A204.1 (cell line): ENCODE results near the gene DAW1.
"Not testable (repeated sequence)": the region's sequence is repeated elsewhere in the genome, so short reads cannot be mapped to it uniquely, and the experiment has no call there.

Experiments
- FAIRE-seq: peaks from 2 replicates; lab custom pipeline; 2012; peaks lifted over from hg19 to GRCh38; lab: Jason Lieb, UNC

DAW1 gene

GRCh38 chr2:227871375-227871791 is at the start of gene DAW1:
DAW1 (plus strand) TSS chr2:227871631; CDS start chr2:227871690, 59 bp downstream.
- FAIRE-seq, result no peak

DNA sequence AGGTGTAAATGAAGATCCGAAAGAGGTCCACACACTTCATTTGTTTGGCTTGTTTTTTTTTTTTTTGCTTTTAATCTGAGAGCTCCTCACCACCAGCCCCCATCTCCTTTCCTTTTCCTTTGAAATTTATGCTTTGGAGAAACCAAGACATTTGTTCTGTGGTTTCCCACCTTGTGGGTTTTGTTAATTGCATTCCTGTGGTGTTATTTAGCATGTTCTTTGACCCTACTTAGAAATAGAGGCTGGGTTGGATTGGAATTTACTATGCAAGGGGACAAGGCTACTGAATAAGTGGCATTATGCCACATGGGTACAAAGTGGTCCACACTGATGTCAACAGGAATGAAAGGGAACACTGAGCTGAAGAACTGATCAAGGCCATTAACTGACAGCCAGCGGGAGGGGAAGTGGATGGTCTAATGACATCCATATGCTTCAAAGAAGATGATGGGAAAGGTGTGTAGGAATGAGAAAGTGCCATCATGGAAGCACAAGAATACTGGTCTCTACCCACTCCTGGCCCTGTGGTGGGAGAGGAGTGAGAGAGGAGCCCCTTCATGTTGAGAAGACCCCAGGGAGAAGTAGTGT is 48.9 kb upstream of the DAW1 start:
- FAIRE-seq, result no peak

- FAIRE-seq, result no peak
Measured at GRCh38 chr2:227823922-227824321, 47.5 kb upstream of the DAW1 start.

- no peak for FAIRE-seq
Measured at GRCh38 chr2:227824711-227825110, 46.7 kb upstream of the DAW1 start.

GRCh38 chr2:227826019-227826521 is 45.4 kb upstream of the DAW1 start:
- no peak for FAIRE-seq

- no peak for FAIRE-seq
Measured at GRCh38 chr2:227826563-227826962, 44.9 kb upstream of the DAW1 start.

DNA sequence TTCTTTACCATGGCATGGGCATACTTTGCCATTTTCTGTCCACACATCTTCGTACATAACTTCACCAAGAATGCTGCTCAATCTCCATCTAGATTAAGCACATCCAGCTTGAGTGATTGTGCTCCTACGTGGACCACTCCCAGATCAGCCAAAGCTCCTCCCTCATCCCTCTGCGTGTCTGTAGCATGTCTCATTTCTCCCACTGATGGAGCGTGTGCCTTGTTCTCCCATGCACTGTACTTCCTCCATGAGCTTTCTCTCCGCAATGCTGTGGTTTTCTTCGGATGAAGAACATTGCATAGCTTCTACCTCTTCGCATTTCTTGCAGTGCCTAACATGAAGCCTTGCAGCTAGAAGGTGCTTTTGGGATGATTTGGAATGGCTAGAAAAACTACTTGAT is 44.3 kb upstream of the DAW1 start:
- FAIRE-seq, result no peak

DNA sequence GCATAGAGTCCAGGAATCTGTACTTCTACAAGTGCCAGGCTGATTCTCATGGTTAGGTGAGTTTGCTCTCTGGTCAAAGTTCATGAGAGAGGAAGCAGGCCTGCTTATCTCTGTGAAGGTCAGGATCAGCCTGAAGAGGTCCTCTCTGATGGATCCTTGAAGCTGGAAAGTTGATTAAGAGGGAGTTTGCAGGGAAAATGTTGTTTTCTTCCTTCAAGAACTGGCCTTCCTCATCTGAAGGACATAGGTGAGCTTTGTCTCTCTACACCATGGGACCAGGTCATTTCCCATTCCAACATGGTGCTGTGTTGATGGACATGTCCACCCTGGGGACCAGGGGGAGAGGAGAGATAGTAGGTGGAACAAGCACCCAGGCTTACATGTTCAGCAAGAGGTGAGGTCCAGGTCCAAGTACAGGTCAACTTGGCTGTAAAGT is 42.9 kb upstream of the DAW1 start:
- no peak for FAIRE-seq

DNA sequence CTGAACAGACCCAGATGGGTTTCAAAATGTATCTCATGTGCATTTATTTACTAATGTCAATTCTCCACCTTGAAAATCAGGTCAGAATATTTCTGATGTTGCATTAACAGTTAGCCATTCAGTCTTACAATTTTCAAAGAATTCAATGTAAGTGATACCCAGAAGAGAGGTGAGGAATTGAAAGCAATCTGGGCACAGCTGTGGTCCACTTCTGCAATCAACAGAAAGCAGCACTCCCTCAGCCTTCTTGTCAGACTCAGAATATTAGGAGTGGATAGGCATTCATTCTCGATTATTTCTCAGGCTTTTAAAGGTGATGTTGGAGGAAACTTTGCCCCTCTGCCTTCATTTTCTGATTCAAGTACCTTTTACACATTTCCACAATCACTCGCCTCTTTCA is 42.1 kb upstream of the DAW1 start:
- FAIRE-seq, result no peak

DNA sequence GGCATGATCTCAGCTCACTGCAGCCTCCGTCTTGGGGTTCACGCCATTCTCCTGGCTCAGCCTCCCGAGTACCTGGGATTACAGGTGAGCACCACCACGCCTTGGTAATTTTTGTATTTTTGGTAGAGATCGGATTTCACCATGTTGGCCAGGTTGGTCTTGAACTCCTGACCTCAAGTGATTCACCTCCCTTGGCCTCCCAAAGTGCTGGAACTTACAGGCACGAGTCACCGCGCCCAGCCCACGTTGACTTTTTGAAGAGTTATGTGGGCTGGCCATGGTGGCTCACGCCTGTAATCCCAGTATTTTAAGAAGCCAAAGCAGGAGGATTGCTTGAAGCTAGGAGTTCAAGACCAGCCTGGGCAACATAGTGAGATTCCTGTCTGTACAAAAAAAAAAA is 37.0 kb upstream of the DAW1 start:
- FAIRE-seq, result no peak

- no peak for FAIRE-seq
Measured at GRCh38 chr2:227834916-227835650, 36.3 kb upstream of the DAW1 start.

DNA sequence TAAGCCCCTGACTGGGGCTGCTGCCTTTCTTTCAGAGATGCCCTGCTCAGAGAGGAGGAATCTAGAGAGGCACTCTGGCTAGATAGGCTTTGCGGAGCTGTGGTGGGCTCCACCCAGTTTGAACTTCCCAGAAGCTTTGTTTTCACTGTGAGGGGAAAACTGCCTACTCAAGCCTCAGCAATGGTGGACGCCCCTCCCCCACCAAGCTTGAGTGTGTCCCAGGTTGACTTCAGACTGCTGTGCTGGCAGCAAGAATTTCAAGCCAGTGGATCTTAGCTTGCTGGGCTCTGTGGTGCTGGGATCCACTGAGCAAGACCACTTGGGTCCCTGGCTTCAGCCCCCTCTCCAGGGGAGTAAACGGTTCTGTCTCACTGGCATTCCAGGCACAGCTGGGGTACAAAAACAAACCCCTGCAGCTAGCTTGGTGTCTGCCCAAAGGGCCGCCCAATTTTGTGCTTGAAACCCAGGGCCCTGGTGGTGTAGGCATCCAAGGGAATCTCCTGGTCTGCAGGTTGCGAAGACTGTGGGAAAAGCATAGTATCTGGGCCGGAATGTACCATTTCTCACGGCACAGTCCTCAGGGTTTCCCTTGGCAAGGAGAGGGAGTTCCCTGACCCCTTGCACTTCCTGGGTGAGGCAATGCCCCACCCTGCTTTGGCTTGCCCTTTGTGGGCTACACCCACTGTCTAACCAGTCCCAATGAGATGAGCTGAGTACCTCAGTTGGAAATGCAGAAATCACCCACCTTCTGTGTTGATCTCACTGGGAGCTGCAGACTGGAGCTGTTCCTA is 31.9 kb upstream of the DAW1 start:
- not testable (repeated sequence) for FAIRE-seq

- no peak for FAIRE-seq
Measured at GRCh38 chr2:227846831-227847230, 24.6 kb upstream of the DAW1 start.

DNA sequence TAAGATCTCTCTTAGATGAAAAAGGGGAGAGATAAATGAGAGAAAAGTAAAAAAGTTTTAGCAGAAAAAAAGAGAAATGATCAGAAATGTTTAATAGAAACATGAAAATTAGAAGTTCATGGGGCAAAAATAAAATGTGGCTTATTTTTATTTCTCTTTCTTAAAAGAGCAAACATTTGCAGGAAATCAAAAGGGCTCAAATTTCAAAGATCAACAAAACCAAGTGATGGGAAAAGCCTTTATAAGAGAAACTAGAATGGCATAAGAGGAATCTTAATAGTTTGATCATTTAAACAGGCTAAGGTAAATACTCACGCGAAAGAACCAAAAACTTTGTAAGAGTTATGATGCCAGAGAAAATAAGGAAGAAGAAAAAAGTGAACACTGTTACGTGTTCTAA is 23.3 kb upstream of the DAW1 start:
- FAIRE-seq, result no peak

GRCh38 chr2:227848586-227848985 is 22.8 kb upstream of the DAW1 start:
- no peak for FAIRE-seq

- FAIRE-seq, result no peak
Measured at GRCh38 chr2:227849906-227850305, 21.5 kb upstream of the DAW1 start.

DNA sequence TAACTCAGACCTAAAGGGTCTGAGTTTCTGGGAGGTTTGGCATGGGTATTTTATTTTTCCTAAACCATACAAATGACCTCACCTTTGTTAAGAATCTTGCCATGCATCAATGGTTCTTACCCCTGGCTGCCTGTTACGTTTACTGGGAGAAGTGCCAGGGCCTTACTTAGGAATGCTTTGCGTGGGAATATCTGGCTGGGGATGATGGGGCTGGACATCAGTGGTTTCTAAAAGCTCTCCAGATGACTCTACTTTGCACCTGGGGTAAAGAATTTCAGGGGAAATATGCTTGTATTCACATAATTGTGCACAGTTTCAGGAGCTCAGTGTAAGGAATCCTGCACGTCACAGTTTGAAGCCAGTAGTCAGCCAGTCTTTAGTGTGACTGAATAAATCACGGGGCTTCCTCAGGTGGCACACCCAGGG is 18.2 kb upstream of the DAW1 start:
- FAIRE-seq, result no peak

DNA sequence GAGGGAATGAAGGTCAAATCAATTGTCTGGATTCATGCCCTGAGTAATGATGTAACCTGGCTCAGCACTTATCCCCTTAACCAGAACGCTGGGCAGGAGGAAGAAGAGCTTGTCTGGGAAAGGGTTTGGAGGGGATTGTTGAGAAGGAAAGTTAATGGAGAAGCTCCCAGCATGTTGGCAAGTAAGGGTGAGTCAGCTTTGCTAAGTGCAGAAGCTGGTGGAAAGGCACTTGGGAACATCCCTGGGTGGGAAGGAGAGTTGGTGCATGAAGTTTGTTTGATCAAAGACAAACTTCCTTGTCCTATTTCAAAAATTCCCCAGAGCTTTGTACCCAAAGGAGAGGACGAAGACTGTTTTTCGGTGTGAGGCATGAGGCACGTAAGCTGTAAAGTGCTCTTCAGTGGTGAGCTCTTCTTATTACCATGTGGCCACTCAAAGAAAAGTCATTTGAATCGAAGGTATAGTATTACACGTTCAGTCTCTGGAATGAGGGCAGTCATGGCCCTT is 17.6 kb upstream of the DAW1 start:
- FAIRE-seq, result no peak

GRCh38 chr2:227855440-227855839 is 16.0 kb upstream of the DAW1 start:
- FAIRE-seq, result no peak

GRCh38 chr2:227856697-227857096 is 14.7 kb upstream of the DAW1 start:
- FAIRE-seq, result no peak

GRCh38 chr2:227860221-227860641 is 11.2 kb upstream of the DAW1 start:
- FAIRE-seq, result no peak

DNA sequence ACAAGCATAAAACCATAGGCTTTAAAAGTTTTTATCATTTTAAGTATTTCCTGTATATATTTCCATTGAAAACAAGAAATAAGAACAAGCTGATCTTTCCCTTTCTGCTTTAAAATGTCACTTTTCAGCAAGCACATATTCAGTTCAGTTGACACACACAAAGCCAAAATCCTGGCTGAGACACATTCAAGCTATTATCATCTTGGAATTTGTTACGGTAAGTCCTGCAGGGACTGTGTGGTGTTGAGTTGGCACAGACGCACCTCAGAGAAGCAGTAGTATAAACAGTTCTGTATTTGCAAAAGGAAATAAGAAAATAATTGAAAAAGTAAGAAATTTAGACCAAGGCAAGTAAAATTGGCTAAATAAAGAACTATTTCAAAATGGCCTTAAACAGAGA is 10.4 kb upstream of the DAW1 start:
- no peak for FAIRE-seq

DNA sequence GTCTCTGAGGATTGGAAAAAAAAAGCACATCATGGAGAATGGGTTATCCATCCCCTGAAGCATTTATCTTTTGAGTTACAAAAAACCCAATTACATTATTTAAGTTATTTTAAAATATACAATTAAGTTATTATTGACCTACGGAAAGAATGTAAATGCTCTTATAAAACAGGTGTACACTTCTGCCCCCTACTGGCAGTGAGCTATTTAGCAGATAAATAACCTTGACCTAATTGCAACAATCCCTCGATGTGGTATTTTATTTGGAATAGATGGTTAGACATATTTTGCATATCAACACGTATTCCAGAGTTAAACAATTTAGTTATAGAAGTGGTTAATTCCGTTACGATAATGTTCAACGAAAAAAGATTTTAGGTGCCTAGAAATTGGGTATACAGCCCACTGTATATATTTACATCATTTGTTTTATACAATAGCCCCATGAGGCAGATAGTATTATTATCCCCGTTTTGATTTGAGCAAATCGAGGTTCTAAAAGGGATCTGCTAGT is 9.1 kb upstream of the DAW1 start:
- FAIRE-seq, result peak; percentile 92
